ENCODE measurements around the gene RPL10. TPM values are rescaled to one million over a fixed set of nuclear protein-coding genes. Genes with fewer than 3 reads are reported as not detected.

Gene RPL10
- total and polyA plus RNA-seq, 7 experiments from 2014 or later: 2,926 to 7,439 (median 5,067) TPM

DNA sequence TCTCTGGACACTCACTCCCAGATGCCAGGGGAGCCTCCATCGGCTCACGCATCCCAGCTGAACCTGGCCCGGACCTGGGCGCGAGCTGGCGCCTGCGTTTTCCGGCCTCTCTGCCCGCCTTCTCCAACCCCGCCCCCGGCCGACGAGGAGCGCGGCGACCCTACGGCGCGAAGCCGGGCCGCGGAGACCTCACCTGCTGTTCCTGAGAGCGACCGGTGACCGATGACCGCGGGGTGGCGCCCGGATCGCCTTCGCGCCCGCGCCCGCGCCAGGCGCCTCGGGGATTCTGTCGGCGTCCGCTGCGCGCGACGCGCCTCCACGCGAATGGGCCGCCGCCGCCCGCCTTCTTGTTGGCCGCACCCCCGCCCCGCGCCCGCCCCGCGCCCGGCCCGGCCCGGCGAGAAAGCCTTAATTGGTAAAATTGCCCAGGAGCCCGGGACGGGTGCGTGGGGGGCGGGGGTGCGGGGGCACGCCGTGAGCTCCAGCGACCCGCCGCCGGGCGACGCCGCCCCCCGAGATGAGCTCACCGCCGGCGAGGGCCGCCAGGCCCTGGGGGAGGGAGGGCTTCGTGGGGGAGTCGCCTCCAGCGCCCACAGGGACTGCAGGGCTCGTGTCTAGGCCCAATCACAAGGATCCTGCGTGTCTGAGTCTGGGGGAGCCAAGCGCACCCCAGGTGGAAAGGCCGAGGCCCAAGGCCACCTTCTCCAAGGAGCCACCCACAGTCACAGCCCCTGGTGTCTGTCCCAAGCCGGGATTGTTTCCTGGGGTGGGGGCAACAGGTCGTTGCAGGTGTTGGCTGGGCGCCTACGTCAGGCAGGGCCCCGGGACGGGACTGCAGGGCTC lies 23.6 kb upstream of the RPL10 start, which contains the start of gene FLNA:
Gene FLNA, minus strand, starts transcription at position 322 of the 843 bp plus-strand sequence. CDS start 3,389 bp downstream, outside the sequence.
- DNase-seq (peak in 1 of 9 donors; percentile 40), ATAC-seq (no peak)
- Mint-ChIP-seq H3K27ac (peak within 1 kb of the TSS in 2 of 9 donors; percentile 56 to 62), H3K27me3 (no peaks in the 10 kb centered on the region), H3K4me1 (peaks cover 0 to 17% (median 7%) of the 10 kb centered on the region in 7 donors), H3K36me3 (peaks cover 0 to 8% (median 0%) of the 10 kb centered on the region in 5 donors), H3K4me3 (peak within 1 kb of the TSS; percentile 53 to 85 (median 56)), H3K9me3 (no peaks in the 10 kb centered on the region)
- ChIA-PET CTCF (interaction anchor here (1.0 to 2.0 kb wide), 7 partner anchors 9 to 161 kb away, joined by 3 to 13 read pairs (median 4); no protein-coding TSS in a partner anchor), POLR2A (interaction anchor here (0.9 to 2.1 kb wide), 7 partner anchors 9 to 157 kb away, joined by 3 to 14 read pairs (median 7); partner anchors contain the start of gene RPL10)
- Histone ChIP-seq H3K4me1 (ENCODE audit: control insufficient read depth in 2 of 2, insufficient read depth in 2 of 2, low read length in 2 of 2) (peaks cover 10 to 26% of the 10 kb centered on the region in 2 donors), H3K9me3 (ENCODE audit: control insufficient read depth in 2 of 3, low read length in 3 of 3) (no peaks in the 10 kb centered on the region), H3K36me3 (ENCODE audit: control insufficient read depth in 2 of 3, insufficient read depth in 3 of 3, low read length in 3 of 3) (no peaks in the 10 kb centered on the region), H3K4me3 (ENCODE audit: low read length) (peak within 1 kb of the TSS; percentile 51), H3K27me3 (ENCODE audit: control insufficient read depth in 2 of 2, insufficient read depth in 2 of 2, low read length in 2 of 2) (no peaks in the 10 kb centered on the region), H3K27ac (ENCODE audit: low read depth, low read length) (peak within 1 kb of the TSS; percentile 48)
- intact Hi-C loops (cut with micrococcal nuclease): loop anchor here (5.0 to 10.0 kb wide), 5 partner anchors 140 to 652 kb away; partner anchors contain the start of genes ARHGAP4 (in 2 of the 2), ABCD1 (in 1 of the 2), BCAP31 (in 1 of the 2) and FAM3A (in 1 of the 2)

DNA sequence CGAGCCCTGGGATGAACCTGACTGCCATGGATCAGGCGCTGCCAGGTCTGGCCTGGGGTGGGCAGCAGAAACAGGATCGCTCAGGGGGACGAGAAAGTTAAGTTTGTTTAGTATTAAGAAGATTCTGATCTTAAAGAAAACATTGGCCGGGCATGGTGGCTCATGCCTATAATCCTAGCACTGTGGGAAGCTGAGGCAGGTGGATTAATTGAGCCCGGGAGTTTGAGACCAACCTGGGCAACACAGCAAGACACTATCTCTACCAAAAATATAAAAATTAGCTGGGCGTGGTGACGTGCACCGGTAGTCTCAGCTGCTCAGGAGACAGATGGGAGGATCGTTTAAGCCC lies 23.0 kb upstream of the RPL10 start:
- Mint-ChIP-seq H3K36me3 (peaks cover 0 to 3% (median 0%) of the 10 kb centered on the region in 5 donors), H3K4me1 (peaks cover 0 to 18% (median 12%) of the 10 kb centered on the region in 7 donors), H3K4me3 (peak overlapping the region in 4 of 10 donors; percentile 5 to 61 (median 24)), H3K27me3 (no peaks in the 10 kb centered on the region), H3K9me3 (no peaks in the 10 kb centered on the region), H3K27ac (no peak overlapping the region)
- H3K27me3 ChIP-seq (ENCODE audit: control insufficient read depth in 2 of 2, insufficient read depth in 2 of 2, low read length in 2 of 2): no peaks in the 10 kb centered on the region
- intact Hi-C loops (cut with micrococcal nuclease): loop anchor here (5.0 to 10.0 kb wide), 5 partner anchors 140 to 653 kb away; partner anchors contain the start of genes ARHGAP4 (in 2 of the 2), ABCD1 (in 1 of the 2), BCAP31 (in 1 of the 2) and FAM3A (in 1 of the 2)
- H3K4me1 ChIP-seq (ENCODE audit: control insufficient read depth in 2 of 2, insufficient read depth in 2 of 2, low read length in 2 of 2): peaks cover 14 to 29% of the 10 kb centered on the region in 2 donors
- CTCF ChIA-PET: interaction anchor here (0.6 to 1.0 kb wide), 2 partner anchors 53 to 150 kb away, joined by 3 read pairs; no protein-coding TSS in a partner anchor
- no peaks in the 10 kb centered on the region for H3K9me3 ChIP-seq (ENCODE audit: control insufficient read depth in 2 of 3, low read length in 3 of 3)
- H3K36me3 ChIP-seq (ENCODE audit: control insufficient read depth in 2 of 3, insufficient read depth in 3 of 3, low read length in 3 of 3): no peaks in the 10 kb centered on the region
- no peak overlapping the region for H3K27ac ChIP-seq (ENCODE audit: low read depth, low read length)
- POLR2A ChIA-PET: interaction anchor here (1.2 to 1.6 kb wide), 2 partner anchors 24 to 156 kb away, joined by 3 to 7 read pairs; partner anchors contain the start of gene RPL10
- ATAC-seq (no peak), DNase-seq (no peak)
- H3K4me3 ChIP-seq (ENCODE audit: low read length): no peak overlapping the region

DNA sequence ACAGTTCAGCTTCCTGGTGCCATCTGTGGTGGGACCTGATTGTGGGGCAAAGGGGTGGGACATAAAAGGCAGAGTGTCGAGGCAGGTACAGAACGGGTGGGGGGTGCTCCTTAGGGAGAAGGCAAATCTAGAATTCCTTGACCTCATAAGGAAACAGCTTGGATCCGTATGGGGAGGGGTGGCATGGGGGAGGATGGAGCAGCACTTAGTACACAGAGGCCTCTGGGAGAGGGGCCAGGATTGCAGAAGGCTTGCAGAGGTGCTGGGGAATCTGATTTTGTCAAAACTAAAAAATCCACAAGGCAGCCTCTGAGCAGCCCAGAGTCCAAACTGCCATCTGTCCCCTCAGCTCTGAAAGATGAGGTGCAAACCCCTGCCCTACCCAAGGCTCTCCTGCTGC lies 21.4 kb upstream of the RPL10 start:
- ChIA-PET CTCF (no interaction called here), POLR2A (interaction anchor here (1.2 to 1.6 kb wide), 3 partner anchors 14 to 155 kb away, joined by 3 to 6 read pairs (median 4); partner anchors contain the start of gene RPL10)
- Mint-ChIP-seq H3K9me3 (peaks cover 0 to 2% (median 0%) of the 10 kb centered on the region in 11 donors), H3K36me3 (peaks cover 0 to 3% (median 0%) of the 10 kb centered on the region in 5 donors), H3K4me1 (peaks cover 5 to 26% (median 20%) of the 10 kb centered on the region in 7 donors), H3K4me3 (peak overlapping the region in 1 of 10 donors; percentile 37), H3K27me3 (no peaks in the 10 kb centered on the region), H3K27ac (peak overlapping the region in 5 of 9 donors; percentile 19 to 94 (median 73))
- ATAC-seq (no peak), DNase-seq (no peak)
- Histone ChIP-seq H3K27me3 (ENCODE audit: control insufficient read depth in 2 of 2, insufficient read depth in 2 of 2, low read length in 2 of 2) (no peaks in the 10 kb centered on the region), H3K4me3 (ENCODE audit: low read length) (no peak overlapping the region), H3K9me3 (ENCODE audit: control insufficient read depth in 2 of 3, low read length in 3 of 3) (no peaks in the 10 kb centered on the region), H3K36me3 (ENCODE audit: control insufficient read depth in 2 of 3, insufficient read depth in 3 of 3, low read length in 3 of 3) (peaks cover 0 to 12% (median 0%) of the 10 kb centered on the region in 3 experiments), H3K4me1 (ENCODE audit: control insufficient read depth in 2 of 2, insufficient read depth in 2 of 2, low read length in 2 of 2) (peaks cover 20 to 36% of the 10 kb centered on the region in 2 donors), H3K27ac (ENCODE audit: low read depth, low read length) (peak overlapping the region; percentile 45)
- intact Hi-C loops (cut with micrococcal nuclease): loop anchor here (5.0 to 10.0 kb wide), 5 partner anchors 138 to 654 kb away; partner anchors contain the start of genes ARHGAP4 (in 2 of the 2), ABCD1 (in 1 of the 2), BCAP31 (in 1 of the 2) and FAM3A (in 1 of the 2)

DNA sequence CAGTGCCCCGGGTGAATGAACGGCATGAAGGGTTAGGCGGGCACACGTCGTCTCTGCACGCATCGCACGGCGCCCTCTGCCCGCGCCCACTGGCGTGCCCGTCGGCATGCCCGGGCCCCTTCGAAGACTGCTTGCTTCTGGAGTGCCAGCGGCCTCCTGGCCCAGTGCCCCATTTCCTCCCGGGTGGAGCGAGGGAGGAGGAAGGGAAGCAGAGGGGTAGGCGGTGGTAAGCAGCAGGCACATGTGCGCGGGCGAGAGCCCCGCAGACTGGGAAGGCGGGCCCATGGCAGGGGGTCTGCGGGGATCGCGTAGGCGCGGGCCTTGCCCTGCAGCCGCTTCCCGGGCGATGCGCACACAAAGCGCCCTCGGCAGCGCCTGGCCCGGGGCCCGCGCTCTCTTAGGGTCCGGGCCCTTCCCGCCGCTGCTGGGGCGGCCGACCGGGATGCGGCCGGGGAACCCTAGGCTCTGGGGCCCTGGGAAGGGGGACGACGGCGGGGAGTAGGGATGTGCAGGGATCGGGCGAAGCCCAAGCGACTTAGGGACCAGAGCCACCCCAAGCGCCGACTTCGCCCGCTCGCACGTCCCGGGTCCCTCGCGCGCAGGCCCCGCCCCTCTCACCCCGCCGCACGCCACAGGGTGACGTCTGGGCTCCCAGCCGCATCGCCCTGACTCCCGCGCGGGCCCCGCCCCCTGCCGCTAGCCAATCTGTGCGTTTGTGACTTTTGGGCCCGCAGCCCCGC lies 19.9 kb upstream of the RPL10 start:
- H3K36me3 Mint-ChIP-seq: peaks cover 0 to 3% (median 0%) of the 10 kb centered on the region in 5 donors
- DNase-seq (peak; percentile 29 to 92 (median 54)), ATAC-seq (no peak)
- intact Hi-C loops (cut with micrococcal nuclease): loop anchor here (1.0 to 10.0 kb wide), 8 partner anchors 9 to 656 kb away; partner anchors contain the start of genes ARHGAP4 (in 2 of the 2), MECP2 (in 2 of the 2), ABCD1 (in 1 of the 2) and BCAP31 (in 1 of the 2)
- POLR2A ChIA-PET: interaction anchor here (1.0 to 1.6 kb wide), 7 partner anchors 7 to 411 kb away, joined by 3 to 8 read pairs (median 5); partner anchors contain the start of genes IKBKG and RPL10
- Histone ChIP-seq H3K36me3 (ENCODE audit: control insufficient read depth in 2 of 3, insufficient read depth in 3 of 3, low read length in 3 of 3) (peaks cover 0 to 13% (median 0%) of the 10 kb centered on the region in 3 experiments), H3K4me3 (ENCODE audit: low read length) (peak overlapping the region; percentile 31), H3K27me3 (ENCODE audit: control insufficient read depth in 2 of 2, insufficient read depth in 2 of 2, low read length in 2 of 2) (no peaks in the 10 kb centered on the region), H3K4me1 (ENCODE audit: control insufficient read depth in 2 of 2, insufficient read depth in 2 of 2, low read length in 2 of 2) (peaks cover 16 to 26% of the 10 kb centered on the region in 2 donors), H3K27ac (ENCODE audit: low read depth, low read length) (peak overlapping the region; percentile 98), H3K9me3 (ENCODE audit: control insufficient read depth in 2 of 3, low read length in 3 of 3) (no peaks in the 10 kb centered on the region)
- CTCF ChIA-PET: interaction anchor here (0.6 kb wide), 1 partner anchor 136 kb away, joined by 3 read pairs; no protein-coding TSS in a partner anchor
- peaks cover 5 to 21% (median 12%) of the 10 kb centered on the region in 7 donors for H3K4me1 Mint-ChIP-seq
- H3K27me3 Mint-ChIP-seq: no peaks in the 10 kb centered on the region
- H3K9me3 Mint-ChIP-seq: peaks cover 0 to 2% (median 0%) of the 10 kb centered on the region in 11 donors
- H3K4me3 Mint-ChIP-seq: peak overlapping the region; percentile 58 to 88 (median 79)
- H3K27ac Mint-ChIP-seq: peak overlapping the region; percentile 37 to 95 (median 89)

DNA sequence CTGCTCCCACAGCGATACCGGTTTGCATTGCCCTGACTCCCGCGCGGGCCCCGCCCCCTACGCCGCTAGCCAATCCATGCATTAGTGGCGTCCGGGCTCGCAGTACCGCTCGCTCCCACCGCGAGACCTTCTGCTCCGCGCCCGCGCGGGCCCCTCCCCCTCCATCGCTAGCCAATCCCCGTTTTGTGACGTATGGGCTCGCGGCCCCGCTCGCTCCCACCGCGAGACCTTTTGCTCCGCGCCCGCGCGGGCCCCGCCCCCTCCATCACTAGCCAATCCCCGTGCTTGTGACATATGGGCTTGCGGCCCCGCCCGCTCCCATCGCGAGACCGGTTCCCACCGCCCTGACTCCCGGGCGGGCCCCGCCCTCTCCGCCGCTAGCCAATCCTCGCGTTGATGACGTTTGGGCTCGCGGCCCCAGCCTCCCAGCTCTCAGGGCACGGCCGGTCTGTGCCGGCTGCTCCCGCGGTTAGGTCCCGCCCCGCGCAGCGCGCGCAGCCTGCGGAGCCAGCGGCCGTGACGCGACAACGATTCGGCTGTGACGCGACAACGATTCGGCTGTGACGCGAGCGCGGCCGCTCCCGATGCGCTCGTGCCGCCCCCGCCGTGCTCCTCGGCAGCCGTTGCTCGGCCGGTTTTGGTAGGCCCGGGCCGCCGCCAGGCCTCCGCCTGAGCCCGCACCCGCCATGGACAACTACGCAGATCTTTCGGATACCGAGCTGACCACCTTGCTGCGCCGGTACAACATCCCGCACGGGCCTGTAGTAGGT lies 19.2 kb upstream of the RPL10 start, which contains the start of gene EMD:
Gene EMD, plus strand, starts transcription at position 497 of the 770 bp plus-strand sequence. Its CDS starts 190 bp downstream, at position 687.
- no peaks in the 10 kb centered on the region for H3K27me3 Mint-ChIP-seq
- H3K4me1 Mint-ChIP-seq: peaks cover 4 to 21% (median 12%) of the 10 kb centered on the region in 7 donors
- Histone ChIP-seq H3K27ac (ENCODE audit: low read depth, low read length) (peak within 1 kb of the TSS; percentile 99), H3K36me3 (ENCODE audit: control insufficient read depth in 2 of 3, insufficient read depth in 3 of 3, low read length in 3 of 3) (peaks cover 0 to 13% (median 0%) of the 10 kb centered on the region in 3 experiments), H3K27me3 (ENCODE audit: control insufficient read depth in 2 of 2, insufficient read depth in 2 of 2, low read length in 2 of 2) (no peaks in the 10 kb centered on the region), H3K4me1 (ENCODE audit: control insufficient read depth in 2 of 2, insufficient read depth in 2 of 2, low read length in 2 of 2) (peaks cover 10 to 18% of the 10 kb centered on the region in 2 donors), H3K4me3 (ENCODE audit: low read length) (peak within 1 kb of the TSS; percentile 68), H3K9me3 (ENCODE audit: control insufficient read depth in 2 of 3, low read length in 3 of 3) (no peaks in the 10 kb centered on the region)
- POLR2A ChIA-PET: interaction anchor here (0.7 to 1.5 kb wide), 11 partner anchors 8 to 452 kb away, joined by 3 to 7 read pairs (median 3); partner anchors contain the start of genes IKBKG and RPL10
- H3K9me3 Mint-ChIP-seq: peaks cover 0 to 2% (median 0%) of the 10 kb centered on the region in 11 donors
- CTCF ChIA-PET: interaction anchor here (0.6 kb wide), 1 partner anchor 135 kb away, joined by 3 read pairs; no protein-coding TSS in a partner anchor
- H3K4me3 Mint-ChIP-seq: peak within 1 kb of the TSS; percentile 73 to 88 (median 84)
- H3K36me3 Mint-ChIP-seq: peaks cover 0 to 3% (median 0%) of the 10 kb centered on the region in 5 donors
- intact Hi-C loops (cut with micrococcal nuclease): loop anchor here (1.0 to 10.0 kb wide), 11 partner anchors 8 to 657 kb away; partner anchors contain the start of genes ARHGAP4 (in 2 of the 2), FAM3A (in 2 of the 2), HCFC1 (in 2 of the 2) and MECP2 (in 2 of the 2)
- H3K27ac Mint-ChIP-seq: peak within 1 kb of the TSS; percentile 72 to 95 (median 92)
- DNase-seq (peak; percentile 88 to 98 (median 96)), ATAC-seq (peak; percentile 87)
